ENCODE measurements around the gene MAST1. TPM values are rescaled to one million over a fixed set of nuclear protein-coding genes. Genes with fewer than 3 reads are reported as not detected.
A peak's percentile ranks its signal among the peaks of the same experiment; 100 is the strongest.

The MAST1 gene
- polyA plus RNA-seq (2012; ENCODE audit: insufficient read depth, insufficient read length, low read depth): 66.7 TPM

DNA sequence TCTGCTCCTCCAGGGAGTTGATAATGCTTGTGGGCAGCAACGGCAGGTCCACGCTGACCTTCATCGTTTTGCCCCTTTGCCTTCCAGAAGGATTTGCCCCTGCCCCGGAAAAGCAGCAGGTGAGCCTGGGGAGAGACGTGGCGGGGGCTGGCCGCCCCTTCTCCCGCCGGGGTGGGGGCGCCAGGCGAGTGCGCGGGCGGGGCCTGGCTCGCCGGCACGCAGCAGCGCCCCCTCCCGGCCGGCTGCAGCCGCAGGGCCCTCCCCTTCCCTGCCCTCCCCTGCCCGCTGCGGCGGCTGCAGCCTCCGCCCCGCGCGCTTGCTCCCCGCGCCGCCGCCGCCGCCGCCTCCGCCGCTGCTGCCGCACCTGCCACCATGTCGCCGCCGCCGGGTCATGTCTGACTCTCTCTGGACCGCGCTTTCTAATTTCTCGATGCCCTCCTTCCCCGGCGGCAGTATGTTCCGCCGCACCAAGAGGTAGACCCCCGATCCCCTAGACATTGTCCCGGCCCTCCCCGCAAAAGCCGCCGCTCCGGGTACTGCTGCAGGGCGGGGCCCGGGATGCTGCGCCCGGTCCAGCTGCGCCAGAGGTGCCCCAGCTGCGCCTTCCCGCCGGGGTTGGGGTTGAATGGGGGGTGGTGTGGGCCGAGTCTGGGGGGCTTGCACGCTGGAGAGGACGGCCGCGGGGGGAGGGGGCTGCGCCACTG lies at the start of gene MAST1:
Gene MAST1, plus strand, starts transcription at position 334 of the 704 bp plus-strand sequence. Its CDS starts 58 bp downstream, at position 392.
- no peaks in the 10 kb centered on the region for H3K9me3 ChIP-seq
- H3K36me3 ChIP-seq: peaks cover 5% of the 10 kb centered on the region; the same call in 1 of the 2 replicates
- DNase-seq: peak; percentile 85
- no peaks in the 10 kb centered on the region for H3K27me3 ChIP-seq
- peak; percentile 28 for TF ChIP-seq CTCF (IDR thresholded peaks at IDR 0.05; ENCODE audit: low read depth, low read length)
- H3K4me3 ChIP-seq (ENCODE audit: low read depth, low read length): peak within 1 kb of the TSS; percentile 79
- peaks cover 16% of the 10 kb centered on the region for H3K4me1 ChIP-seq

GRCh38 chr19:12788682-12789097 lies 49.6 kb upstream of the MAST1 start:
- Histone ChIP-seq H3K36me3 (no peaks in the 10 kb centered on the region; the same call in 1 of the 2 replicates), H3K4me1 (peaks cover 43% of the 10 kb centered on the region), H3K9me3 (no peaks in the 10 kb centered on the region), H3K27me3 (no peaks in the 10 kb centered on the region), H3K4me3 (ENCODE audit: low read depth, low read length) (peak overlapping the region; percentile 39)
- DNase-seq: peak; percentile 93
- TF ChIP-seq CTCF (IDR thresholded peaks at IDR 0.05; ENCODE audit: low read depth, low read length): no peak

GRCh38 chr19:12789098-12789903 lies 49.0 kb upstream of the MAST1 start:
- peaks cover 37% of the 10 kb centered on the region for H3K4me1 ChIP-seq
- H3K4me3 ChIP-seq (ENCODE audit: low read depth, low read length): peak overlapping the region; percentile 89
- DNase-seq: peak; percentile 47

DNA sequence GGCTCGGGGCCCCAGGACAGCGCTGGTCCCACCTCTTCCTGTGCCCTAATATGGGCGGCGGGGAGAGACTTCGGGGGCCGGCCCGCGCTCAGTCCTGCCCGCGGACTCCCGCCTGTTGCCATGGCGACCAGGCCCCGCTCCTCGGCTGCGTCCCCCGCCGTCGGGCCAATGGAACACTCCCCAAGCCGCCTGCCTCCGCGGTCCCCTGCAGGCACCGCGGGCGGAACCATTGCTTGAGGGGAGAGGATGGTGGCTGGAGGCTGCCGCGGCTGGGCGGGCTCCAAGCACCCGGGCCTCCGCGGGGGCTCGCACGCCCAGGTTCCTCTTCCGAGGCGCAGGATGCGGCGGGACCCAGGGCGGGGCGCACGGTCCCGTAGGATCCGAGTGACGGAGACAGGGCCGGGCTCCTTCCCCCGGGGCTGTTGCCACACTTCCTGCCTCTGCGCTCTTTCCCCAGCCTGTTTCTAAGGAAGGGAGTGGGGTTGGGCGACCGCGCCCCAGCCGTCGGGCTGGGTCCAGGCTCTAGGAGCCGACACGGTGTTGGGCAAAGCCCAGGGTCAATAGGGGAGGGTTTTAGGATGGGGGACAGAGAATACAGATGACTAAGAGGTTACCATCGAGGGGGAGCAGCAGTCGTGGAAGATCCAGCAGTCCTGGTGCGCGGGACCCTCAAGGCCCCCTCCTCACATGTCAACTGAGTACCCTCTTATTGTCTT lies 48.3 kb upstream of the MAST1 start:
- peak; percentile 98 for DNase-seq
- H3K9me3 ChIP-seq: no peaks in the 10 kb centered on the region
- peak overlapping the region; percentile 89 for H3K4me3 ChIP-seq (ENCODE audit: low read depth, low read length)
- H3K4me1 ChIP-seq: peaks cover 29% of the 10 kb centered on the region
- TF ChIP-seq CTCF (IDR thresholded peaks at IDR 0.05; ENCODE audit: low read depth, low read length): no peak
- H3K27me3 ChIP-seq: no peaks in the 10 kb centered on the region
- no peaks in the 10 kb centered on the region; the same call in 1 of the 2 replicates for H3K36me3 ChIP-seq

More at GRCh38 chr19:12789098-12789903, 49.0 kb upstream of the MAST1 start:
- Histone ChIP-seq H3K36me3 (no peaks in the 10 kb centered on the region; the same call in 1 of the 2 replicates), H3K9me3 (no peaks in the 10 kb centered on the region), H3K27me3 (no peaks in the 10 kb centered on the region)
- no peak for TF ChIP-seq CTCF (IDR thresholded peaks at IDR 0.05; ENCODE audit: low read depth, low read length)

DNA sequence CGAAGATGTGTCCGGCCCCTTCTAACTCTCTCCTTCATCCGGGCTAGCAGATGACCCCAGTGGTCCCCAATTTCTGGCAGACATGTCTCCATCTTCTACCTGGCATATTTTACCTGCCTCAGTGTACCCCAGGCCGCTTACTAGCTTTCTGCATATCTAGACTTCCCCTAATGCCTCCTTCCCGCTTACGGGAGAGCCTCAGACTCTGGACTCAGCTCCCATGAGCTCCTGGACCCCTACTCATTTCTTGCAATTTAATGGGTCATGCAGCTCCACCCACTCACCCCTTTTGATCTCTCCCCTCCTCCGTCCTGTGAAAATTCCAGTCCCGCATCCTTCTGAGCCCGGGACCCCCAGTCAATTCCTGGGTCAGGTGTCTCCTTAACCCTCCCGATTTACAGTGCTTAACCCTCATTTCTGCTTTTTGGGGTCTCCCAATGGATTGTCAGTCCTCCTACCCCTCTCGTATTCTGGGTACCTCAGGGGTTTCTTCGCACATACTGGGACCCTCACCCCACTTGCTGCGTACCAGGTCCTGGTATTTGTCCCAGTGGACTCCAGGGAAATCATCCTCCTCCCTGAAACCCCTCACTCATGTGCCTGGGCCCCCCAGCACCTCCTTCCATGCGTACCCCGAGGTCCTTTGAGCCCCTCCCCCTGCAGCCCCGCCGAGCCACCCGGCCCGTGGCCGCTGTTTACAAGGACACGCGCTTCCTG lies 47.5 kb upstream of the MAST1 start:
- no peak for TF ChIP-seq CTCF (IDR thresholded peaks at IDR 0.05; ENCODE audit: low read depth, low read length)
- H3K4me1 ChIP-seq: peaks cover 23% of the 10 kb centered on the region

More for the DNA sequence above, 47.5 kb upstream of the MAST1 start:
- Histone ChIP-seq H3K36me3 (no peaks in the 10 kb centered on the region; the same call in 1 of the 2 replicates), H3K9me3 (no peaks in the 10 kb centered on the region), H3K27me3 (no peaks in the 10 kb centered on the region), H3K4me3 (ENCODE audit: low read depth, low read length) (peak overlapping the region; percentile 89)
- no peak for DNase-seq

Data from BE2C (cell line).